ENCODE results near the gene ANKRD28.

ANKRD28 gene

GRCh38 chr3:15722877-15723623, 74.7 kb downstream of the ANKRD28 start:
- DNase-seq: no peak

- DNase-seq: no peak
These were observed 81.6 kb downstream of the ANKRD28 start for GRCh38 chr3:15716178-15716577.

DNA sequence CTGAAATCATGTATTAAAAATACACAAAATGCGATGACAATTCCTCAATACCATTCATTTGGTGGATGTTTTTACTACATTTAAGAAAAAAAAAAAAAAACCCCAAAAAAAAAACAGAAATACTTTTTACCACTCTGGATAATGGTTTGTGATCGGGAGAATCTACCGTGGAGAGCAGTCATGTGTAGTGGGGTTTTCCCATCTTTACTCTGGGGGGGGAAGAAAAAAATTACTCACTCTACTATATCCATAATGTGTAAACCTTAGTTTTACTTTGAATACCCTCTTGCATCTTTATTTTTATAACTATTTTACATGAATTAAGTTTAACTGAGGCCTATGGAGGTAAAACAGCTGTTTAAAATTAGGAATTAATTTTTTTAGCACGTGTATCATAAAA, 83.3 kb downstream of the ANKRD28 start:
- DNase-seq: no peak

GRCh38 chr3:15713364-15713763, 84.4 kb downstream of the ANKRD28 start:
- DNase-seq: no peak

- no peak for DNase-seq
These were observed 86.5 kb downstream of the ANKRD28 start for GRCh38 chr3:15711281-15711680.

DNA sequence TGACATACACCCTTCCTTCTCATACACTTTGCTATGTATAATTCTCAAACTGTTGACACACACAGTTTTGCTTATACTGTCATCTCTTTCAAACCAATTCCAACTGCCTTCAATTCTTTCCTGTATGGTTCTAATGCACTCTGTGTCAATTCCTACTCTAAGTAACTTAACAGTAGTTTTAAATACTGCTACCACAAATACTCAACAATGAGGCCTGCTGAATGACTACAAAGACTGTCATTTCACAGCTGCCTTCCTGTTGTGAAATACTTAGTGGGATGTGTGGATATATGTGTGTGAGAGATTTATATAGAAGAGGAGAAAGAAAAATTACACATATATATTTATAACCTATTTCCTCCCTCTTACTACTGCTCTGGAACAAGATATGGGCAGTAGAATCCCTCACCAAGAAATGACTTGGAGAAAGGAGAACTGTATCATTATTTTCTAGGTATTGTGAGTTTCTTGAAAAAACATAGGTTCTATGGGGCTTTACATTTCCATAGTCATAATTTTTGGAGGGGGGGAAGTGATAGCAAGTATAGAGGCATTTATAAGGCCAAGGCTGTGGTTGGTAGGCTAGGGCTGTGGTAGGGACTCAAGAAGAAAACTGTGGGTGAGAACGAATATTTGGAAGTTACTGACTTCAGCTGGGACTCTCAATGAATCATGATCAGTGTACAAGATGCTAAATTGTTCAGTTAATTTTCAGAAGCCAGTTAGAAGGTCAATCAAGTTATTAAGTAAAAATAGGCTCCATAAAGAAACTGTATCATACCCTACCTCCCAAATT, 88.7 kb downstream of the ANKRD28 start:
- DNase-seq: no peak

GRCh38 chr3:15707779-15708178, 90.0 kb downstream of the ANKRD28 start:
- no peak for DNase-seq

- DNase-seq: no peak
These were observed 94.4 kb downstream of the ANKRD28 start for GRCh38 chr3:15703346-15703745.

DNA sequence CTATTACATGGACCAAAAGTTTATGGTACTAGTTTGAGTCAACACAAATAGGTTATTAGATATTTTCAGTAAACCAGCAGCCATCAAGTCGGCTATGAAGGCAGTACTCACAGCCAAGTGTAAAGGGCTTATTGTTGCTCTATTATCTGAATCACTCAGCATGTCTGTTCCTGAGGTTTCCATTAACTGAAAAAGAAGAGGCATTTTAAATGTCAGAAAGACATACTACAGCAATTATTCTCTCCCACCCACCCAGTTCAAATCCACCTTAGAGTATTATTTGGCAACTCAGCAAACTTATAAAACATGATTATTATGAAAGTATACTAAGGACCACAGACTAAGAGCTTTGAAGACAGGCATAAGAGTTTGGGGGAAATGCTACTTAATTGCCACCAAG, 103.2 kb downstream of the ANKRD28 start:
- DNase-seq: no peak

DNA sequence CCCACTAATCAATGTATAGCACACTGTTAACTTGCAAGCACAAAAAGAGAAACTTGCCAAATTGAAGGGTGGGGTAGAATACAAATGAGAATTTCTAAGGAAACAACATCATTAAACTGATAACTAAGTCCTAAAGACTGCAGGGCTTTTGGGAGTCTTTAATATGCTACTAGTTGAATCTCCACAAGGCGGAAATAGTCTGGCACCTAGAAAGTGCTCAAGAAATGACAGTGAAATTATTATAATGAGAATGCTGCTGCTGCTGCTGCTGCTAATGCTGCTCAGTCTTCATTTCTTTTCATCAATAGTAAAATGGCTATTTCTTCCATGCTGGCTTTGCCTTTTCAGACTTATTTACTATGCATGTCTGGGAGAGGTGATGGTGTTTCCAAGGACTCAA, 104.4 kb downstream of the ANKRD28 start:
- DNase-seq: no peak

GRCh38 chr3:15690748-15691147, 107.0 kb downstream of the ANKRD28 start:
- DNase-seq: no peak

- no peak for DNase-seq
These were observed 107.5 kb downstream of the ANKRD28 start for GRCh38 chr3:15690230-15690629.

- DNase-seq: no peak
These were observed 111.9 kb downstream of the ANKRD28 start for GRCh38 chr3:15685927-15686326.

DNA sequence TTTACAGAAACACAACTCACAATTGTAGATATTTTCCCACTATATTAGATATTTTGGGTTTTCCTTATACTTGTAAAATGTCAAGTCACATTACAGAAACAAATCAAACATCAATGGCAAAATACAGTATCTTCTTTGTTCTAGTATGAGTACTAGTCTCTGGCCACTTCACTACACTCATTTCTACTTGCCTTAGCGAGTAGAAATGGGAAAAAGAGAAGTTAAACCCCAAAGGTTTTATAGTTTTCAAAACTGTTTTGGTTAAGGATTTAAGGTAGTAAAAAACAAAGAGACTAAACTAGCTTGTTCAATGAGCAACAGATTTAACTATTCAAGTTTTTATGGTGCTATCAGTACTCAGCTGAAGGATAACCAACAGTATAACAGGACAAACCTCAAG, 114.5 kb downstream of the ANKRD28 start:
- DNase-seq: no peak

DNA sequence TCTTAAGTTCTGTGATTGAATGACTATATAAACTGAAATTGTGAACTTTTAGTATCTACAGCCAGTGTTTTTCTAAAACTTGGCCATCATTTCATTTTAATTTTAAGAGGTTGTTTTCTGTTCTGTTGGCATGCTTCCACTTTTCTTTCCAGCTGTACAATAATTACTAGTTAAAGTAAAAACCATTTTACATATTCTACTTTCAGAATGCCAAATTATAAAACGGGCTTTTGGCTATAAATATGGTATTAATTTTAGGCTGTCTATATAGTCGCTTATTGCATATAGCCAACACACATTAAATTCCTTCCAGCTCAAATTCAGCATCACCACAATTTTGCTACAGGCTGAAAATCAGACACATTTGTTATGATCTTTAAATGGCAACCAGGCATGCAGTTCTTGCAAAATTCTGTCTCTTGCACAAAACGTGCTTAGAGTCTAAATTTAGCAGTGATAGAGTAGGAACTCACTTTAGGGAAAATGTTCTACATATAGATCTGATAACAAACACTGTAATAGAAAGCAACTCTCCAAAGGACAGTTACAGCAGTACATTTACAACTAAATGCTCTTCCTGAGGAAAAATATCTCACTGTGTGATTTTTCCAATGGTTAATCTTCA, 115.1 kb downstream of the ANKRD28 start:
- no peak for DNase-seq

DNA sequence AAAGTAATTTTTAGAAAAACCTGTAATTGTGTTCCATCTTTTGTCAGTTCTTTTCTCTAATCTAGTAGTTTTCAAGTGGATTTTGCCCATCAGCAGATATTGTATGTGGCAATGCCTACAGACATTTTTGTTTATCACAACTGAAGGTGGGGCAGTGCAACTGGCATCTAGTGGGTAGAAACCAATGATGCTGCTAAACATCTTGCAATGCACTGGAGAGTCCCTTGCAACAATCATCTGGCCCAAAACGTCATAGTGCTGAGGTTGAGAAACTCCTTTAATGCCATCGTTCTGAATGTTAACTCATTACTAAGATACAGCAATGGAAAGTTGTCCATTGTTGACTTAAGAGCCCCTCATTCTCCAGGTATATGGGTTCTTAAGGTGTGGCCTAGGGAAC, 116.1 kb downstream of the ANKRD28 start:
- DNase-seq: no peak

DNA sequence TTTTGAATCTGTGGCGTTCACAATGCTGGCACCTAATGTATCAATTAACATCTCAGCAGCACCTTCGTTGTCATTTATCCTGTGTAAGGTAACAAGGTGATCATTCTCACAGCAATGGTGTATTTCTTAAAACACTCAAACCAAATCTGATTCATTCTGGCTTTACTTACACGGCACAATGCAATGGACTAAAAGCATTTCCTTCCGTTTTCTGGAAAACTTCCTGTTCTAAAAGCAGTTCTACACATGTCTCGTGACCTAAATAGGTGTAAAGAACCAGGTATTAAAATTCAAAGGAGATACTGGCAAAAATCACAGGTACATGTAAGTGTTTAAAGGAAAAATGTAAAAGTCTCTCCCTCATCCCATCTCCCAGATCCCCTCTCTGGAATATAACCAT, 118.5 kb downstream of the ANKRD28 start:
- no peak for DNase-seq

DNA sequence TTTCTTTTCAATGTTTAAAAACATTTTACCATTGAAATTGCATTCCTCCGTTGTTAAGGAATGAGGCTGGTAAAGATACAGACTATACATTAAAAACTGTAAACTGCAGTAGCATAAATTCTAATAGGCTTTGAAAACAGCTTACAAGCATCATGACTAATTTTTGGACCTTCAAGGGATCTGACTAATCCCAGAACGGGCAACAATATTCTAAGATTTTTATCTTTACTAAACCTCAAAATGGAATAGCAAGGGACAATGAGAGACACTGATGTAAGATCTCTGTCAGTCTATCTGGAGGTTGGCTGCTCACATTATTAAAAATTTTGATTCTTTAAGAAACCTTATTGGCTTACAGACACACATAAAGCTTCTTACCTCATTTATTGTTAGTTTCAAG, 121.5 kb downstream of the ANKRD28 start:
- DNase-seq: no peak

DNA sequence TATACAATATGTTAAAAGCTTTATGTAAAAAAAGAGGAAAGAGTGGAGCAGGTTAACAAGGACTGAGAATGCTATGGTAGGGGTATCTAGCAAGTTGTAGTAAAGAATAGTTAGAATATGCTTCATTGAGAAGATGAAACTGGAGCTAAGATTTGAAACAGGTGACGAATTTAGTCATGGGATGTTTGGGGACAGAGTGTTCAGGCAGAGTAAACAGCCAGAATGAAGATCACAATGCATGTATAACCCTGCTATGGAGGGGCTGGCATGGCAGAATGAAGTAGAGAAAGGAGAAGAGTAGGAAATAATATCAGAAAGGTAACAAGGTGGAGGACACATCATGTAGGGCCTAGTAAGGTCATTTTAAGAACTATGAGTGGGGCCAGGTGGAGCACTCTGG, 124.2 kb downstream of the ANKRD28 start:
- DNase-seq: no peak

DNA sequence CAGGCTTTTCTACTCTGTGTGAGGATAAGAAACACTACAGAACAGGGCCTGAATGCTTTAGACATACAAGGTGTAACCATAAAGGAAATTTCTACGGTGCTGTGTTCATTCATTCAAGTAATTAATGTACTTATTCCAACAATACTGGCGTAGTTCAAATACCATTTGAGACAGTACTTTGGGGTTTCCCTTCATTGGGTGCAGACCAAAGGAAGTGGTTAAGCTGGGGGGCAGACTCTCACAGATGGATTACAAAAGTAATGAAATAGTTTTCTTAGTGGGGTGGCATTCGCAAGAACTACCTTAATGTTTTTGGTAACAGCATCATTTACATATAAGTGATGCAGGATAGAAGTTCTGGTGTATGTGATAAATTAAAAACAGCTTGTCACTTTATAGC, 130.3 kb downstream of the ANKRD28 start:
- no peak for DNase-seq

DNA sequence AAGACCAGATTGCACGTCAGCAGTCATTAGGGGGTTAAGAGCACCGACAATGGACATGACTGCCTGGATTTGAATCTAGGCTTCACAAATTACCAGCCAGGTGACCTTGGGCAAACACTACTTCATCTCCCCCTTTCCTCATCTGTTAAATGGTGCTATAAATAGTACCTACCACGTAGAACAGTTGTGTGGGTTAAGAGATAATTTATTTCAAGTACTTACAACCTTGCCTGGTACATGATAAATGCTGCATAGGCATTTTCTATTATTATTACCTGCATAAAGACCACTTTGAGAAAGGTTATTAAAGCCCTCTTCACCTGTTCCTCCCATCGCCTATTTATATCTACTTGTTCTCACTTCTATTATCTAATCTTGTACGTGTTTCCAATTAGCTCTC, 131.5 kb downstream of the ANKRD28 start:
- DNase-seq: no peak

DNA sequence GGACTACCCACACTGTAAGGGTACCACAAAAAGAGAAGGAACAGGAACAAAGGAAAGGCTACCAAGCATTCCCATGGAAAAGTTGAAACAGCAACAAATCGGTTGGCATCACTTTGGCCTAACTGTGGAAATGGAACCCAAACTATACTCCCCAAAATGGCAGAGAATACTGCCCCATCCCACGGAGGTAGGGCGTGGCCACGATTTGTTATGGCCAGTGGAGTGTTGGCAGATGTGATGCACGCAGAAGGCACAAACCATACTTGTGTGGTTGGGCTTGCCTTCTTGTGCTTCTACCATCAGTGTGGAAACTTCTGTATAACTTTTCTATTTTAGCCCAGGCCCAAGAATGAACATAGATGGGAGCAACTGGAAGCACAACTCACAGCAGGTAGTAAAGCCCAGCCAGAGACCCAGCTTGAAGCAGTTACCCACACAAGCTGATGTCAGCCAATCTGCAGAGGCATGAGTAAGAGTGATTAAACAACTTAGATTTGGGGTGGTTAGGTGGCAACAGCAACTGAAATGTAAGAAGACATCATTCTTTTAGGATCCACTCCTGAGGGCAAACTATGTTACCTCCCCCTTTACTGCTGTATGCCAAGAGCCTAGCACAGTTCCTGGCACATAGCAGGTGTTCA, 132.1 kb downstream of the ANKRD28 start:
- no peak for DNase-seq

DNA sequence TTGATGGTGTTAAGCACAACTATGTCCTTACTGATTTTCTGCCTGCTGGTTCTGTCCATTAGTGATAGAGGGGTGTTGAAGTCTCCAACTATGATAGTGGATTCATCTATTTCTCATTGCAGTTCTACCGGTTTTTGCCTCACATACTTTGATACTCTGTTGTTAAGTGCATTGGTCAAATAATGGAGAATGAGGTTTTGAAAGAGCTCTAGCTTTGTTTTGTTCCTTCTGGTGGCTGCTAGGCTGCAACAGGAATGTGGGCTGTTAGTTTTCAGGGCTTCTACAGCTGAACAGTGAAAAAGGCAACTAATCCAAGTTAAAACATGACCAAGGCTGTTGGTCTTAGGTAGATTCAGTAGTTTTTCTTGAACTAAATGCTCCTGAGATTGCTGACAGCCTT, 133.6 kb downstream of the ANKRD28 start:
- DNase-seq: no peak

Data from NCI-H510A (cell line).